K562 (cell line): ENCODE results near the gene SLC4A2. TPM values are rescaled to one million over a fixed set of nuclear protein-coding genes. Genes with fewer than 3 reads are reported as not detected.
"Not testable (repeated sequence)": the region's sequence is repeated elsewhere in the genome, so short reads cannot be mapped to it uniquely, and the experiment has no call there.

Source experiments
- E2F3 ChIP-seq: fragments of 250-450 bp; sonication (Bioruptor Pico); IDR thresholded peaks from 2 replicates; pipeline ENCODE4 v1.4.0; 2020; ENCODE audit warnings: mild to moderate bottlenecking
- E2F6 ChIP-seq, 2 experiments: IDR thresholded peaks; 2 replicates each; pipeline ENCODE4 v1.6.1; 2011; ENCODE audit warnings: borderline replicate concordance in 1 of 2, control low read depth in 1 of 2, low read depth in 1 of 2, low read length in 1 of 2, mild to moderate bottlenecking in 1 of 2, mixed read lengths in 1 of 2, moderate library complexity in 1 of 2; ENCODE audit not compliant: insufficient read depth in 1 of 2, insufficient read length in 1 of 2, poor library complexity in 1 of 2, severe bottlenecking in 1 of 2; ENCODE audit errors: extremely low read depth in 1 of 2
- ETV1 ChIP-seq: fragments of 450-650 bp; conservative IDR thresholded peaks from 2 replicates; pipeline ENCODE4 v1.6.1; 2016; ENCODE audit warnings: missing genetic modification characterization, control low read depth, low read depth, missing compliant biosample characterization
- HDAC1 ChIP-seq, 2 experiments: fragments of 450-650 bp; IDR thresholded peaks; 2 replicates each; pipeline ENCODE4 v1.6.1; 2016 to 2017; ENCODE audit warnings: inconsistent platforms in 1 of 2, mild to moderate bottlenecking in 1 of 2, moderate library complexity in 1 of 2
- KDM4B ChIP-seq, 2 experiments: fragments of 450-650 bp in 1 of 2; sonication (generic) in 1 of 2; IDR thresholded peaks; 2 replicates each; pipeline ENCODE4 v1.6.1; 2016 to 2017; ENCODE audit warnings: borderline replicate concordance in 2 of 2, antibody characterized with exemption in 1 of 2, low read depth in 1 of 2, mild to moderate bottlenecking in 1 of 2
- NFIC ChIP-seq: fragments of 450-650 bp; IDR thresholded peaks from 2 replicates; pipeline ENCODE4 v1.6.1; 2017; ENCODE audit warnings: mild to moderate bottlenecking, inconsistent platforms
- NFRKB ChIP-seq: fragments of 450-650 bp; IDR thresholded peaks from 2 replicates; pipeline ENCODE4 v1.6.1; 2016; ENCODE audit warnings: low read depth
- REST ChIP-seq, 2 experiments: fragments of 450-650 bp; formaldehyde crosslinking in 1 of 2; IDR thresholded peaks; 2 replicates each; pipeline versions ENCODE4 v1.4.0 to v1.6.1; 2014 to 2020; ENCODE audit warnings: mild to moderate bottlenecking in 2 of 2, borderline replicate concordance in 1 of 2, low read depth in 1 of 2
- RNF2 ChIP-seq: sonication (generic); IDR thresholded peaks from 2 replicates; pipeline ENCODE4 v1.6.1; 2016
- SMAD3 ChIP-seq: fragments of 450-650 bp; formaldehyde crosslinking; conservative IDR thresholded peaks from 2 replicates; pipeline ENCODE4 v1.4.0; 2020; ENCODE audit warnings: mild to moderate bottlenecking
- SMAD4 ChIP-seq: fragments of 250-450 bp; sonication (Bioruptor Pico); conservative IDR thresholded peaks from 2 replicates; pipeline ENCODE4 v1.8.0; 2021; ENCODE audit warnings: inconsistent platforms, mild to moderate bottlenecking, moderate library complexity
- ZNF41 ChIP-seq: fragments of 250-450 bp; sonication (Bioruptor Pico); conservative IDR thresholded peaks from 2 replicates; pipeline ENCODE4 v1.4.0; 2020; ENCODE audit warnings: mild to moderate bottlenecking
- polyA plus RNA-seq, 8 experiments: library from polyadenylated mRNA; depleted of rRNA in 4 of 8; stranded (reverse) in 5 of 8; unstranded in 3 of 8; fragments of >200 nt; fragmentation: Nextera tagmentation in 2 of 8; fragmentation: Illumina TruSeq in 1 of 8; extraction: Ambion mirVana in 2 of 8; extraction: Trizol in 1 of 8; gene quantifications; 2 replicates each; pipeline versions ENCODE4 v1.2.1 to v1.2.3, GENCODE V29; 2011 to 2014; ENCODE audit warnings: inconsistent platforms in 1 of 8, missing spikeins in 1 of 8
- total RNA-seq, 7 experiments: library from RNA; depleted of rRNA in 6 of 7; stranded (reverse); fragments of >200 nt in 6 of 7; fragmentation: Illumina TruSeq in 2 of 7; extraction: Trizol in 2 of 7; gene quantifications; 2 replicates each; pipeline versions ENCODE4 v1.2.1 to v1.2.3, GENCODE V29; 2011 to 2021; ENCODE audit warnings: low replicate concordance in 1 of 7
- TF ChIP-seq, protein P1 (sequence below): fragments of 450-650 bp; formaldehyde crosslinking; IDR thresholded peaks from 2 replicates; pipeline ENCODE4 v1.4.0; 2022; ENCODE audit warnings: missing genetic modification characterization
- TF ChIP-seq, protein P2 (sequence below): fragments of 250-450 bp; sonication (Bioruptor Pico); IDR thresholded peaks from 2 replicates; pipeline ENCODE4 v1.8.0; 2022; ENCODE audit warnings: moderate library complexity, mild to moderate bottlenecking, inconsistent platforms

The SLC4A2 gene
- total and polyA plus RNA-seq, 9 of the 15 experiments (the other 6 are each of a cell fraction or from before 2014, with no cell fraction given) = 11.4 to 375 (median 130) TPM

- TF ChIP-seq REST (IDR thresholded peaks at IDR 0.05; ENCODE audit: borderline replicate concordance) = not testable (repeated sequence)
- TF ChIP-seq REST (CRISPR knock-in tag; IDR thresholded peaks at IDR 0.05; ENCODE audit: low read depth) (peak; percentile 28; the same call in 1 of the 2 replicates), SMAD3 (peak; percentile 96), NFRKB (peak; percentile 86), ETV1 (tag) (peak; percentile 63), KDM4B (IDR thresholded peaks at IDR 0.05; ENCODE audit: borderline replicate concordance in 2 of 2, low read depth in 1 of 2) (0 out of 4 replicates have a peak, but pooled peaks of 1 of the 2 experiments have one; percentile 13), E2F6 (IDR thresholded peaks at IDR 0.05; ENCODE audit: borderline replicate concordance in 1 of 2, extremely low read depth in 1 of 2, insufficient read depth in 1 of 2, insufficient read length in 1 of 2, low read depth in 1 of 2, low read length in 1 of 2, poor library complexity in 1 of 2, severe bottlenecking in 1 of 2) (peak in 1 of 2 experiments; percentile 48), RNF2 (peak; percentile 49; the same call in 1 of the 2 replicates), E2F3 (CRISPR knock-in tag) (peak; percentile 73; the same call in 1 of the 2 replicates), ZNF41 (CRISPR knock-in tag) (peak; percentile 92), HDAC1 (IDR thresholded peaks at IDR 0.05) (peak; percentile 70 to 74; a peak in 2 of 4 replicates), NFIC (peak; percentile 65), SMAD4 (CRISPR knock-in tag) (peak; percentile 98)
- TF ChIP-seq, protein P1, sequence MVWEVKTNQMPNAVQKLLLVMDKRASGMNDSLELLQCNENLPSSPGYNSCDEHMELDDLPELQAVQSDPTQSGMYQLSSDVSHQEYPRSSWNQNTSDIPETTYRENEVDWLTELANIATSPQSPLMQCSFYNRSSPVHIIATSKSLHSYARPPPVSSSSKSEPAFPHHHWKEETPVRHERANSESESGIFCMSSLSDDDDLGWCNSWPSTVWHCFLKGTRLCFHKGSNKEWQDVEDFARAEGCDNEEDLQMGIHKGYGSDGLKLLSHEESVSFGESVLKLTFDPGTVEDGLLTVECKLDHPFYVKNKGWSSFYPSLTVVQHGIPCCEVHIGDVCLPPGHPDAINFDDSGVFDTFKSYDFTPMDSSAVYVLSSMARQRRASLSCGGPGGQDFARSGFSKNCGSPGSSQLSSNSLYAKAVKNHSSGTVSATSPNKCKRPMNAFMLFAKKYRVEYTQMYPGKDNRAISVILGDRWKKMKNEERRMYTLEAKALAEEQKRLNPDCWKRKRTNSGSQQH (CRISPR knock-in tag) = peak; percentile 94
- TF ChIP-seq, protein P2, sequence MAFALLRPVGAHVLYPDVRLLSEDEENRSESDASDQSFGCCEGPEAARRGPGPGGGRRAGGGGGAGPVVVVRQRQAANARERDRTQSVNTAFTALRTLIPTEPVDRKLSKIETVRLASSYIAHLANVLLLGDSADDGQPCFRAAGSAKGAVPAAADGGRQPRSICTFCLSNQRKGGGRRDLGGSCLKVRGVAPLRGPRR (CRISPR knock-in tag) = peak; percentile 91; the same call in 1 of the 2 replicates
Observed at GRCh38 chr7:151026771-151027727, 32.3 kb upstream of the SLC4A2 start (continued).
